BE2C (cell line): ENCODE data around the gene FARP1.

Experiments used
- DNase-seq: peaks from one replicate; pipeline ENCODE4 v3.0.0-alpha.2; 2020
- H3K27me3 ChIP-seq: fragments of 250-450 bp; sonication (Bioruptor Pico); 2 replicates; pipeline ENCODE4 v1.5.1; 2020; ENCODE audit warnings: mild to moderate bottlenecking
- H3K36me3 ChIP-seq: fragments of 250-450 bp; sonication (Bioruptor Pico); 2 replicates; pipeline ENCODE4 v1.5.1; 2020; ENCODE audit warnings: mild to moderate bottlenecking
- H3K4me1 ChIP-seq: fragments of 250-450 bp; sonication (Bioruptor Pico); 2 replicates; pipeline ENCODE4 v1.5.1; 2020
- H3K4me3 ChIP-seq: 2 replicates; pipeline ENCODE4 v1.5.1; 2011; ENCODE audit warnings: low read depth, low read length
- H3K9me3 ChIP-seq: fragments of 250-450 bp; sonication (Bioruptor Pico); 2 replicates; pipeline ENCODE4 v1.5.1; 2020
- TF ChIP-seq, protein P1 (sequence below): IDR thresholded peaks from 2 replicates; pipeline ENCODE4 v1.5.1; 2012; ENCODE audit warnings: mild to moderate bottlenecking, low read depth, low read length

The FARP1 gene

DNA sequence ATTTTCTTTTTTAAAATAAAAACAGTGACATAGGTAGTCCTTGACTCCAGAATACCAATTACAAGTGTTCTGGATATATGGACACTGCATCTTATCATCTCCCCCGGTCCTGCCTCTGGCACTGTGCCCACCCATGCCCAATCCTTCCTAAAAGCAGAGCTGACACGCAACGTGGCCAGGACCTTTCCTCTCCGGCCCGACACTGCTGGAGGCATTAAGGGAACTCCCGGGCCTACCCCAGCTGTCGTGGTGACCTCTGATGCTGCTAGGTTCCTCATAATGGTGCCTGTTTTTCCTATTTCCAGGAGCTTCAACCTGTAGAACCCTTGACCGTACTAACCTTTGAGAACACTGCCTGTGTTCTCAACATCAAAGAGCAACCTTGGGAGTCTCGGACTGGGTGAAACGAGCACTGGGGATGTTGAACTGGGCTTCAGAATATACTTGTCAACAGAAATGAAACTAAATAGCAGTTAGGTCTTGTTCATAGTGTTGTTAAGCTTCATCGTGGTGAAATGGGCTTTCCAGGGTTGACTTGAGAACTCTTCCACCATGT is 48.1 kb downstream of the FARP1 start:
- H3K36me3 ChIP-seq = no peaks in the 10 kb centered on the region
- TF ChIP-seq, protein P1, sequence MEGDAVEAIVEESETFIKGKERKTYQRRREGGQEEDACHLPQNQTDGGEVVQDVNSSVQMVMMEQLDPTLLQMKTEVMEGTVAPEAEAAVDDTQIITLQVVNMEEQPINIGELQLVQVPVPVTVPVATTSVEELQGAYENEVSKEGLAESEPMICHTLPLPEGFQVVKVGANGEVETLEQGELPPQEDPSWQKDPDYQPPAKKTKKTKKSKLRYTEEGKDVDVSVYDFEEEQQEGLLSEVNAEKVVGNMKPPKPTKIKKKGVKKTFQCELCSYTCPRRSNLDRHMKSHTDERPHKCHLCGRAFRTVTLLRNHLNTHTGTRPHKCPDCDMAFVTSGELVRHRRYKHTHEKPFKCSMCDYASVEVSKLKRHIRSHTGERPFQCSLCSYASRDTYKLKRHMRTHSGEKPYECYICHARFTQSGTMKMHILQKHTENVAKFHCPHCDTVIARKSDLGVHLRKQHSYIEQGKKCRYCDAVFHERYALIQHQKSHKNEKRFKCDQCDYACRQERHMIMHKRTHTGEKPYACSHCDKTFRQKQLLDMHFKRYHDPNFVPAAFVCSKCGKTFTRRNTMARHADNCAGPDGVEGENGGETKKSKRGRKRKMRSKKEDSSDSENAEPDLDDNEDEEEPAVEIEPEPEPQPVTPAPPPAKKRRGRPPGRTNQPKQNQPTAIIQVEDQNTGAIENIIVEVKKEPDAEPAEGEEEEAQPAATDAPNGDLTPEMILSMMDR = no peak
- H3K4me3 ChIP-seq = no peak overlapping the region
- peak; percentile 65 for DNase-seq
- H3K9me3 ChIP-seq = no peaks in the 10 kb centered on the region
- no peaks in the 10 kb centered on the region for H3K27me3 ChIP-seq
- H3K4me1 ChIP-seq = peaks cover 34% of the 10 kb centered on the region

DNA sequence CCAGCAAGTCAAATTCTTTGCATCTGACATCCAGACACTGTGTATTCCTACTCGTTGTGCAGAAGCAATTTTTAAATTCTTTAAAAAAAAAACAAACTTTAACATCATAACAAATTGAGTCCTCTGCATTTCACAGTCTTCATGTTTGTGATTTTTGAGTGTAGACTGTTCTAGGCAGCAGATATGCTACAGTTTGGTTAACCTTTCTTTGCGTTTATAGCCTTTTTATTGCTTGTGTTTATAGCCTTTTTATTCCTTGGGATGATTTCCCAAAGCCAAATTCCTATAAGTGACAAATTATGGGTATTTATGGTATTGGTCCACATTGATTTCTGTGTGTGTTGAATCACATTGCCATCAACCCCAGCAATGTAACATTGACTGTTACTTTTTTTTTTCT is 49.1 kb downstream of the FARP1 start:
- Histone ChIP-seq H3K4me3 (no peak overlapping the region), H3K36me3 (no peaks in the 10 kb centered on the region), H3K4me1 (peaks cover 38% of the 10 kb centered on the region), H3K9me3 (no peaks in the 10 kb centered on the region), H3K27me3 (no peaks in the 10 kb centered on the region)
- TF ChIP-seq, protein P1 = no peak
- no peak for DNase-seq

DNA sequence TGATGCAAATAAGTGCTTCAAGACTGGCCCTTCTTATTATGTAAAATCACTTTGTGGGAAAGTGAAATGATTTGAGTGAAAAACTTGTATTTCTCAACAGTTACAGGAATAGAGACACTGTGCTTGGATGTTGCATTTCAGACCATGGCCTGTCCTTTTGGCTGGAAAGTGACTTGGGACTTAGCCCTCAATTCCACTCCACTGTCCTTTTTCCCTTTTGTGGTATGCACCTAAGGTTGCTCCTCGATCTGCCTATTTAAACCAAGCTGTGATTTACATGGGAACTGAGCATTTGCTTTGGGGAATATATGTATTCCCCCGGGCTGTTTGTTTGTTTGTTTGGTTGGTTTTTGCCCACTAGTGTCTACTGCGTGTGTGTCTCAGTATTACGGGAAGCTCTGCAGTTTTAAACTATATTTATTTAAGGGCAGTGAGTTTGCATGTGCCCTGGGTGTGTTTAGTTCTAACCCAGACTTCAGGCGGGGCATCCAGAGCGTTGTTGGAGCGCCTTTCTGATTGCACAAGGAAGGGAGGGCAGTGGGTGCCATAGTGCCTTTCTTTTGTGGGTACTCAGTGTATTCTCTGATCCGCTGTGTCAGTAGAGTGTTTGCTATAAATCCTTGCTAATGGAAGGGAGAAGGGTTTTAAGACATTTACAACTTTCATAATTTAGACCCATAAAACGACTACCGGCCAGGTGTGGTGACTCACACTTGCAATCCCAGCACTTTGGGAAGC is 52.3 kb downstream of the FARP1 start:
- peaks cover 20% of the 10 kb centered on the region for H3K4me1 ChIP-seq
- H3K9me3 ChIP-seq = no peaks in the 10 kb centered on the region
- TF ChIP-seq, protein P1 = no peak
- no peak overlapping the region for H3K4me3 ChIP-seq
- no peak for DNase-seq
- H3K27me3 ChIP-seq = no peaks in the 10 kb centered on the region
- no peaks in the 10 kb centered on the region; the same call in 1 of the 2 replicates for H3K36me3 ChIP-seq

DNA sequence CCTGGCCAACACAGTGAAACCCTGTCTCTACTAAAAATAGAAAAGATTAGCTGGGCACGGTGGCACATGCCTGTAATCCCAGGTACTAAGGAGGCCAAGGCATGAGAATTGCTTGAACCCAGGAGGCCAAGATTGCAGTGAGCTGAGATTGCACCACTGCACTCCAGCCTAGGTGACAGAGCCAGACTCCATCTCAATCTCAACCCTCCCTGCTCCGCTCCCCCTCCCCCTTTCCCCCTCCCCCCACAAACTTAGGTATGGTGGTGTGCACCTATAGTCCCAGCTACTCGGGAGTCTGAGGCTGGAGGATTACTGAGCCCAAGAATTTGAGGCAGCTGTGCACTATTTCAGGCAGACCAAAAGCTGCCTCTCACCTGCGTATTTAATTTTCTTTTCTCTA is 55.8 kb downstream of the FARP1 start:
- H3K27me3 ChIP-seq = no peaks in the 10 kb centered on the region
- no peaks in the 10 kb centered on the region; the same call in 1 of the 2 replicates for H3K36me3 ChIP-seq
- no peak overlapping the region for H3K4me3 ChIP-seq
- peaks cover 13% of the 10 kb centered on the region for H3K4me1 ChIP-seq
- no peaks in the 10 kb centered on the region for H3K9me3 ChIP-seq
- DNase-seq = no peak
- TF ChIP-seq, protein P1 = no peak

DNA sequence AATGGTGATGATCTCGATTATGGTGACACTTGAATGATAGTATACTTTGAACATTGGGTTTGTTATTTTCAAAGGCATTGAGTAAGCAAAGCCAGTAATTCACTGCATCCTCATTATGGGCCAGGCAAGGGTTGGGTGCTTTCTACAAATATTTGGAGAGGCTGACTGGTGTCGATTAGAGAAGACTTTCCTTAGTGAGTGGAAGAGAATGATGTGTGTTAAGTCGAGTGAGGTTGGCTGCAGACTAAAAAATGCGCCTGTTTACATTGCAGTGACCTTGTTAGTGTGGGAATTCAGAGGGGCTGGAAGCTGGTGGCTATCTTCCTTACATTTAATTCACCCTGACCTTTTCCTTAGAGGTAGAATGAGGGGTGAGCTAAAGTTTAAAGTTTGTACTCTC is 56.6 kb downstream of the FARP1 start:
- Histone ChIP-seq H3K4me3 (no peak overlapping the region), H3K4me1 (peaks cover 13% of the 10 kb centered on the region), H3K36me3 (no peaks in the 10 kb centered on the region; the same call in 1 of the 2 replicates), H3K27me3 (no peaks in the 10 kb centered on the region), H3K9me3 (no peaks in the 10 kb centered on the region)
- DNase-seq = no peak
- TF ChIP-seq, protein P1 = no peak

DNA sequence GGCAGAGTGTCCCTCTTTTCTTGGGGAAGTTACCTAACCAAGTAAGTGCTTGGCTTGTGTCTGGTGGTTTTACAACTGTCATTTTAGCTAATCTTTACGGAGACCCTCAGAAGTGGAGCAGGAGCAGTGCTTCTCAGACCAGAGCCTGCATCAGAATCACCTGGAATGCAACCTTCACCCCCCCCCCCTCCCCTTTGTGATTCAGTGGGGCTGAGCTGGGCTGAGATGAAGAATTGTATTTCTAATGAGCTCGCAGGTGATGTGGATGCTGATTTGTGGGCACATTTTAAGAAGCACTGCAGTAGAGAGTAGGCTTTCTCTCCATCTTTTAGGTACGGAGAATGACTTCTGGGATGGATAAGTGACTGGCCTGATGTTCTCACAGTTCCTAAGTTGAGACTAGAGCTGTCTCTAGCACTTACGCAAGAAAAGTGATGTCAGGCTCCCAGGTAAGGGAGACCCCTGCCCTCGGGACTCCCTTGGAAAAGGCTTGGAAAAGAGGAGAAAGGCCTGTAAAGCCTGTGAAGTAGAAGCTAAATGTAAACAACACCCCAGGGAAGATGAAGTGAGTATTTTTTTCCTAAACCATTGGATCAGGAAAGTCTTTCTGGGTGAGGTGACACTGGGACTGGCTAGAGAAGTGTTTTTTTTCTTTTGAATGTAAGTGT is 57.5 kb downstream of the FARP1 start:
- TF ChIP-seq, protein P1 = no peak
- Histone ChIP-seq H3K36me3 (no peaks in the 10 kb centered on the region; the same call in 1 of the 2 replicates), H3K4me3 (no peak overlapping the region), H3K9me3 (no peaks in the 10 kb centered on the region), H3K27me3 (no peaks in the 10 kb centered on the region), H3K4me1 (peaks cover 13% of the 10 kb centered on the region)
- no peak for DNase-seq
